Measurements from ENCODE around the gene NDUFS4.

DNA sequence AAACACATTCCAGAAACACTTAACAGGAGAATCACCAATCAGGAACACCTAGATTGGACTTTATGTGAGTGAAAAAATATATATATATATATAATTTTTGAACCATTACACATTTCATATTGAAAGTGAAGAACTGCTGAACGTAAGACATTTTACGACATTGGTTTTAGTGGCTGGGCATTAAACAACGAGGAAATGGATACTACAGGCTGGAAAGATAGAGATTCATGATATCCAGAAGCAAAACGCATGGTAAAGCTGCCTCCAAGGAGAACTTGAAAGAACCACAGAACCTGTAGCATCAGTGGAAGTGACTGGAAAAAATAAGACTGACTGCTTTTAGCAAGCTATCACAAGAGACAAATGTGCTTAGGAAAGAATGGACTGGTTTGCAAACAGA, 13.2 kb upstream of the NDUFS4 start:
- TF ChIP-seq, protein P1, sequence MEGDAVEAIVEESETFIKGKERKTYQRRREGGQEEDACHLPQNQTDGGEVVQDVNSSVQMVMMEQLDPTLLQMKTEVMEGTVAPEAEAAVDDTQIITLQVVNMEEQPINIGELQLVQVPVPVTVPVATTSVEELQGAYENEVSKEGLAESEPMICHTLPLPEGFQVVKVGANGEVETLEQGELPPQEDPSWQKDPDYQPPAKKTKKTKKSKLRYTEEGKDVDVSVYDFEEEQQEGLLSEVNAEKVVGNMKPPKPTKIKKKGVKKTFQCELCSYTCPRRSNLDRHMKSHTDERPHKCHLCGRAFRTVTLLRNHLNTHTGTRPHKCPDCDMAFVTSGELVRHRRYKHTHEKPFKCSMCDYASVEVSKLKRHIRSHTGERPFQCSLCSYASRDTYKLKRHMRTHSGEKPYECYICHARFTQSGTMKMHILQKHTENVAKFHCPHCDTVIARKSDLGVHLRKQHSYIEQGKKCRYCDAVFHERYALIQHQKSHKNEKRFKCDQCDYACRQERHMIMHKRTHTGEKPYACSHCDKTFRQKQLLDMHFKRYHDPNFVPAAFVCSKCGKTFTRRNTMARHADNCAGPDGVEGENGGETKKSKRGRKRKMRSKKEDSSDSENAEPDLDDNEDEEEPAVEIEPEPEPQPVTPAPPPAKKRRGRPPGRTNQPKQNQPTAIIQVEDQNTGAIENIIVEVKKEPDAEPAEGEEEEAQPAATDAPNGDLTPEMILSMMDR (IDR thresholded peaks at IDR 0.05), result no peak
- TF ChIP-seq POLR2A (IDR thresholded peaks at IDR 0.05), result no peak

Measured in testis (tissue), 2 donors.